RPMI7951 (cell line): ENCODE data around the gene ASPHD2. TPM values are rescaled to one million over a fixed set of nuclear protein-coding genes. Genes with fewer than 3 reads are reported as not detected.

Source experiments
- DNase-seq: peaks from one replicate; pipeline ENCODE4 v3.0.0-alpha.2; 2012; ENCODE audit warnings: low read depth
- total RNA-seq: library from RNA; depleted of rRNA; stranded (reverse); fragments of >200 nt; shearing (Covaris generic); gene quantifications from 2 replicates; pipeline ENCODE4 v1.2.3, GENCODE V29; 2014

Gene ASPHD2
- total RNA-seq, 1 experiment from 2014 or later = 1.4 TPM

GRCh38 chr22:26446808-26447515 is 17.9 kb downstream of the ASPHD2 start:
- no peak for DNase-seq

DNA sequence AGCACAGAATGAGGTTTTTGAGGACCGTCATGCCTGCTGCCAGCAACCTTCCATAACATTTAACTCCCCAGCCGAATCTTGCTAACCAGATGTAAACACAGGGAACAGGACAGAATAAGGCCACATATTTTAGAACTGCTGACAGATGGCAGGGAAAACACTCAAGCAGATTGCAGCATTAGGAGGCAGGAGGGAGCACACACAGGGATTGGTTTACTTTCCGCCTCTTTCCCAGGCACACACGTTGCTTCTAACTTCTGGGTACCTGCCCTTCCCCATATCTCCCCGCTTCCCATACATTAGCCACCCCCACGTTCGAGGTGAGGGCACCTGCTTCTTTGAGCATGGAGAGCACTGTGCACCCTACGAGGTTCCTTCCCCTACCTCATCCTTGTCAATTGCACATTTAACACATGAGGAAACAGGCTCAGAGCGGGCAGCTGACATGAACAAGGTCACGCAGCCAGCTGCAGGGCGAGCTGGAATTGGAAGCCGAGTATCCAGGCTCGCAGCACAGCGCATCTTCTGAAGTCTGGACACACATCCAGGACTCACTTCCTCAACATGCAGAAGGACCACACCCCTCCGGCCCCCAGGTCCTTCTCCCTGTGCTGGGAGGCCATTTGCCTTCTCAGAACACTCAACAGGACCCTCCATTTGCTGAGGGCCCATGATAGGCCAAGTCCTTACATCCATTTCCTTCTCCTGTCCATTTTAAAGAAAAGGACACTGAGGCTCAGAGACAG is 18.7 kb downstream of the ASPHD2 start:
- no peak for DNase-seq

DNA sequence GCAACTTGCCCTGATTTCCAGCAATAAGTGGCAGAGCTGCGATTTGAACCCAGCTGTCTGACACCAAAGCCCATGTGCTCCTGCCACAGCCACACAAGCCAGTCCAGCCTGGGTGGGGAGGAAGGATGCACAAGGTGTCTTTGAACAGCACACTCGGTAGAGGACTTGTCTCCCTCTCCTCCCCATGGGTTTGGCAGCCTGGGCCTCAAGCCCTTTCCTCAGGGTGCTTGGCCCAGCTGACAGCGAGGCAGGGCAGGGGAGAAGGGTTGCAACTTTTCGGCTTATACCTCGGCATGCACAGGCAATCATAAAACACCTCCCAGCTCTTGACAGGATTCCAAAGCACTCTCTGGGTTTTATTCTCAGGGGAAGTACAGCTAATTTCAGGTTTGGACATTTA is 19.3 kb downstream of the ASPHD2 start:
- DNase-seq = no peak

- no peak for DNase-seq
Measured at GRCh38 chr22:26448941-26449340, 19.9 kb downstream of the ASPHD2 start.

DNA sequence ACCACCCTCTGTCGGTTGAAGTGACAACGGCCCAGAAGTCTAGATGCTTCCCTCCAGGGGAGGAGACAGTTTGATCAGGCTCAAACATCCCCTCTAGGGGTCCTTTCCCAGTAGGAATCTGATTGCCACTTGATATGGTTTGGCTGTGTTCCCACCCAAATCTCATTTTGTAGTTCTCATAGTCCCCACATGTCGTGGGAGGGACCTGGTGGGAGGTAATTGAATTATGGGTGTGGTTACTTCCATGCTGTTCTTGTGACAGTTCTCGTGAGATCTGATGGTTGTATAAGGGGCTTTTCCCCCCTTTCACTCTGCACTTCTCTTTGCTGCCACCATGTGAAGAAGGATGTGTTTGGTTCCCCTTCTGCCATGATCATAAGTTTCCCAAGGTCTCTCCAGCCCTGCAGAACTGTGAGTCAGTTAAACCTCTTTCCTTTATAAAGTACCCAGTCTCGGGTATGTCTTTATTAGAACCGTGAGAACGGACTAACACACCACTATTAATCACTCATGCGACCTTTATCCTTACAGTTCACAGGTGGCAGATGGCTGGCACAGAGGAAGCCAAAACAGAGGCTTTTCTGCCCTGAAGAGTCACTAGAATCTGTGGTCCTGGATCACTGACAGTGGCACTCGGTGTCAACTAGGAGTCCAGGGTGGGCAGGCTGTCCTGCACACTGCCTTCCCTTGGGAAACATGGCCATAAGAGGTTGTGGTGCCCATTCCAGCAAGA is 21.6 kb downstream of the ASPHD2 start:
- no peak for DNase-seq

- no peak for DNase-seq
Measured at GRCh38 chr22:26452236-26453016, 23.4 kb downstream of the ASPHD2 start.

GRCh38 chr22:26453216-26453615 is 24.2 kb downstream of the ASPHD2 start:
- DNase-seq = no peak

- no peak for DNase-seq
Measured at GRCh38 chr22:26453812-26454500, 24.9 kb downstream of the ASPHD2 start.

DNA sequence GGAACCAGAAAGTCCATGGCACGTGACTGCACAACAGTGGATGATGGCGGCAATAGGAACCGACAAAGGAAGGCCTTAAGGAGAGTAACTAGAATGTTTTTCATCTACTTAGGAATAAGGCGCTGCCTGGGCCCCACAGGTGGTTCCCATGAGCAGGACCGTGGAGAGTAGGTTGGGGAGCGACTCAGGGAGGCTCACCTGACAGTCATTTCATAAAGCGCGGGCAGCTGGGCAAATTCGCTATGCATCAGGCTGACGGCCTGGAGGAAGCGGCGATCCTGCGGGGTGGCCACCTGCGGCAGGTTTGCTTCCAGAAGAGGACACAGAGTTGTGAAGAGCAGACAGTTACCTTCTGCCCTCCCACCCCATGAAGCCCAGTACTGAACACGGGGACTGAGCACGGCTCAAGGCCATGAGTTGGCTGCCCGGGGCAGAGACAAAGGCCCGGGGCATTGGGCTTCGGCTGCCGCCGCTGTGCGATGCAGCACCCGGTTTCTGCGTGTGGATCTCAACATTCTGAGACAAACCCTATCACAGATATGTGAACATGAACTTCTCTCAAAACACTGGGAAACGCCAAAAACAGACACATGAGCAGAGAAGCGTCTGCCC is 28.7 kb downstream of the ASPHD2 start:
- DNase-seq = no peak

DNA sequence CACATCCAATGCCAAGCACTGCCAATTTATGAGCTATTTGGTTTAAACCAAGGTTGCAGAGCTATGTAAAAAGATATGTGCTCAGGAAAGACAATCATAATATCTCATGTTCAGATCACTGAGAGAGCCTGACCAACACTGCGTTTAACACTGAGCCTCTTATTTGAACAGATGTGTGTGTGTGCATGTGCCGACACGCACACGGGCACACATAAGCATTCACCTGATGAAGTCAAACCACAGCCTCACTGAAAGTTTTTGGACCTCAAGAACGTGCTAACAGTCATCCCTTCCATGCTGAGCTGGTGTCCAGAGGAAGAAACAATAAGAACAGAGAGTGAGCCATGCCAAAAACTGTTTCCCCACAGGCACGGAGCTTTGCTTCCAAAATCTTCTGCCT is 31.1 kb downstream of the ASPHD2 start:
- DNase-seq = no peak

GRCh38 chr22:26461188-26461810 is 32.2 kb downstream of the ASPHD2 start:
- peak; percentile 46 for DNase-seq

GRCh38 chr22:26462051-26462450 is 33.0 kb downstream of the ASPHD2 start:
- DNase-seq = no peak

DNA sequence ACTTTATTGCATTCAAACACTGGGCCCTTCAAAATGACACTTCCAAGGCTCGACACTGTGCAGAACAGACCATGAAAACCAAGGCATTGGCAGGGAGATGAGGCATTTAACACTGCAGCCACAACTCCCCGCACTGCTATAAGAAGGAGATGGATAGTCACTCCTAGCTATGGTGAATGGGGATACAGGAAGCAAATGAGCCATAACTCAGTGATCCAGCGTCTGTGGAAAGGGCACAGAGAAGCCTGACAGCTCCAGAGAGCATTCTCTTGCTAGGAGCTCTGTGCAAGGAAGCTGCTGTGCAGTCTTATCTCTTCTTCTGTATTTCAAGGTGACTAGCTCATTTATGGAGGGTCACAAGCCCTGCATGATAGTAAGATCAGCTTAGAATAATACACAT is 33.6 kb downstream of the ASPHD2 start:
- DNase-seq = no peak

DNA sequence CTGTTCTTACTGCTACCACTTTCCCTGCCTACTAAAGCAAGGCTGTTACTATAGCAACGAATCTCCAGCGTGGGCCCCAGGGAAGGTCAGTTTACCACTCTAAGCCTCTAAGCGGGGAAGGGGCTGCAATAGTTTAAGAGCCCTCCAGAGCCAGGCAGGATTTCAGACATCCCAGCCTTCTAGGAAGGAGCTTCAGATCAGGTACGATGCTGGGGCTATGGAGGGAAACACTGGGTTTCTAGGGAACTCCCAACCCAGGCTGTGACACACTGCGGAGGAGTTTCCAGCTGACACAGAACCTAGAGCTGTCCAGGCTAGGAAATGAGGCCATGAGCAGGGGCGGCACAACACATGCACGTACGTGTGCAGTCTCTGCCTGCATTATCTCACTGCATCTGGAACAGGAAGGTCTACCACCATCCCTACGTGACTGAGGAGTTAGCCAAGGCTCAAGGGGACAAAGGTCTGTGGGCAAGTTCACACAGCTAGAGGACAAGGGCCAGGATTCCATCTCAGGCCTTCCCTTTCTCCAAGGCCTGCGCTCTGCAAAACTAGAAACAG is 34.1 kb downstream of the ASPHD2 start:
- DNase-seq = no peak

DNA sequence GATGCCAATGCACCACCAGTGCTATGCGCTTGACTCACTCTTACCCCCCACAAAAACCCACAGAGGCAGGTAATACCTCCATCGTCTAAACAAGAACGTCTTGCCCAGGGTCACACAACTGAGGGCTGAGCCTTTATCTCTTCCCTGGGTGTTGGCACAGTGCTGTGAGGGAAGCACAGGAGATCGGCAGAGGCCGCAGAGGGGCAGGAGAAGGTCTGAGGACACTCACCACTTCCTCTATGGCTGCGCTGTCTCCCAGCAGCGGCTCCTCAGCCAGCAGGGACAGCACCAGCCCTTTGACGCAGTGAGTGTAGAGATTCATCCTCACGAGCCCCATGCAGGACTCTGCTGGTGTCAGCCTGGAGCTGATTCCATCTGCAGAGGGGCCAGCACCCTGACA is 34.6 kb downstream of the ASPHD2 start:
- DNase-seq = no peak

DNA sequence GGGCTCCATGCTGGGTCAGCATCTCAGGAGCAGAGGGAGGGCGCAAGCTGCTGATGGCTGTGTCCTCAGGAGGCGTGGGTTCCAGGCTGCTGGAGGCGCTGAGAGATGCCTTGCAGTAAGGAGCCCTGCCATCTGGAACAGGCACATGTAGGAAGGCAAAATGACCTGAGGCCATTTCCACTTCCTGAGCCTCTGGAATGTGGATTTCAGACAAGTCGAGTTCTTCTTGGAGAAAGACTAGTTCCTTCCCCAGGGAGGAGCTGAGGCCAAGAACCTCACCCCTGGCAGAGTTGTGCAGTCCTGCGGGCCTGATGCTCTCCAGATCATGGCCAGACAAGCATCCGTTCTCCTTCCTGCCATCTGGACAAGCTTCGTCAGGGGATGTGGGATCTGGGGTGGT is 35.3 kb downstream of the ASPHD2 start:
- peak; percentile 86 for DNase-seq

- DNase-seq = no peak
Measured at GRCh38 chr22:26466196-26466595, 37.1 kb downstream of the ASPHD2 start.

- DNase-seq = no peak
Measured at GRCh38 chr22:26470807-26471206, 41.7 kb downstream of the ASPHD2 start.

GRCh38 chr22:26471522-26471921 is 42.5 kb downstream of the ASPHD2 start:
- peak; percentile 91 for DNase-seq

- peak; percentile 70 for DNase-seq
Measured at GRCh38 chr22:26474682-26475081, 45.6 kb downstream of the ASPHD2 start.
